ENCODE data around the gene AUTS2.

DNA sequence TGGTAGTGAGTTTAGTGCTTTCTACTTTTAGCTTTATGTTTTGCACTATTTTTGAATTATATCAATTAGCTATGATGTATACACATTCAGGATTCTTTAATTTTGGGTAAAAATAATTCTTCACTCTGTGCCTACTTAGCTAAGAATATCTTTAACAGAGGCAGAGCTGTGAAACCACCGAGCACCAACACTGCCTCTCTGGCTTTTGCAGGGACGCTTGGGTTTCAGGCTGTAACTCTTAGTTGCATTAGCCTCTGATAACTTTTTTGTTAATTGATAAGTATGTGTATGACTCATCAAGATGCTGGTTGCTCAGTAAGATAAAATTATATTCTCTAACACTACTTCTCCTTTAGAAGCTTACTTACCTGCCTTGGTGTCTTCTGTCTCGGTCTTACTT, 738.3 kb downstream of the AUTS2 start:
- TF ChIP-seq CTCF (IDR thresholded peaks at IDR 0.05 in 2 of 3, conservative IDR thresholded peaks at IDR 0.05 in 1 of 3; ENCODE audit: control insufficient read depth in 2 of 3, extremely low read depth in 1 of 3, insufficient read depth in 1 of 3, low read depth in 3 of 3, low read length in 3 of 3) (no peak), JUND (IDR thresholded peaks at IDR 0.05; ENCODE audit: low read depth, low read length) (no peak), HDAC2 (IDR thresholded peaks at IDR 0.05) (no peak), POLR2AphosphoS5 (IDR thresholded peaks at IDR 0.05; ENCODE audit: low read length) (no peak), RCOR1 (conservative IDR thresholded peaks at IDR 0.05; ENCODE audit: low read depth, low read length) (no peak), PBX3 (IDR thresholded peaks at IDR 0.05; ENCODE audit: insufficient replicate concordance, low read depth, low read length) (no peak), BRCA1 (IDR thresholded peaks at IDR 0.05; ENCODE audit: low read depth, low read length) (no peak)

Data from GM12878 (cell line).